Rectal smooth muscle tissue (tissue), 1 donor: Measurements from ENCODE around the gene GCSH.

Experiments used
- H3K27ac ChIP-seq: one replicate; pipeline ENCODE4 v1.7.0; 2013; ENCODE audit warnings: low read depth, low read length, inconsistent platforms
- H3K27me3 ChIP-seq: one replicate; pipeline ENCODE4 v1.7.0; 2013; ENCODE audit warnings: low read length; ENCODE audit not compliant: control insufficient read depth, insufficient read depth
- H3K36me3 ChIP-seq: one replicate; pipeline ENCODE4 v1.7.0; 2013; ENCODE audit warnings: low read length; ENCODE audit not compliant: control insufficient read depth, insufficient read depth
- H3K4me1 ChIP-seq: one replicate; pipeline ENCODE4 v1.7.0; 2013; ENCODE audit warnings: low read length; ENCODE audit not compliant: control insufficient read depth, insufficient read depth
- H3K4me3 ChIP-seq: one replicate; pipeline ENCODE4 v1.7.0; 2013; ENCODE audit warnings: low read length
- H3K9ac ChIP-seq: one replicate; pipeline ENCODE4 v1.7.0; 2013; ENCODE audit warnings: low read length

The GCSH gene

DNA sequence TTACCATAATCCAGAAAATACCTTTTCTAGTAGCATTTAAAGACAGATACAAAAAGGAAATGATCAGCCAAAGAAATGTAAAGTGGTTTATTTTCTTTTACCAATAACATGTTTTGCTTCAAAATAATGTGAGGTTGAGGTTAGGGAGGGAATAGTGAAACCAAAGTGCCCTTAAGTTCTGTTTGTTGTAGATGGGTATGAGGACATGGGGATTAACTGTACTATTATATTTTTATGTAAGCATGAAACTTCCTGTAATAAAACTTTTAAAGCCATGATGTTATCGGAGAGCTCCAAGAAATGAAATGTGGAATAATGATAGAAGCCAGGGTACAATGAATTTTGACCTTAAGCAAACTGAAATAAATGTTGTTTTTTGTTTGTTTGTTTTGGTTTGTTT, 29.0 kb downstream of the GCSH start:
- Histone ChIP-seq H3K4me1 (no peaks in the 10 kb centered on the region), H3K4me3 (no peak overlapping the region), H3K27ac (no peak overlapping the region), H3K36me3 (no peaks in the 10 kb centered on the region), H3K27me3 (no peaks in the 10 kb centered on the region), H3K9ac (no peak overlapping the region)

DNA sequence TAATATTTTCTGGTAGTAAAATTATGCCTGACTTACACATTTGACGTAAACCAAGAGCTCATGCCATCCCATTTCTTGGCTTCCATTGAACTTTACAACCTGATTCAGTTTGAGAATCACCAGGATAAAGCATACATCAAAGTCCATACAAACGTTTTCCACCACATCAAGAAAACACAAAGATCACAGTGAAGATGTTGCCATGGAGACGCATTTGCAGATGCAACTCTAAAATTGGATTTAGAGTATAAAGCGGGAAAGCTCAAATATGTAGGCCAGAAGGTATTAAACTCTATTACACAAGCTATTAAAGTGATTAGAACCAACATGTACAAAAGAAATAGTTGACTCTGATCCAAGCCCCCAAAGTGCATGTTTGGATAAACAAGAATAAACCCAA, 29.5 kb downstream of the GCSH start:
- Histone ChIP-seq H3K27ac (no peak overlapping the region), H3K27me3 (no peaks in the 10 kb centered on the region), H3K4me3 (no peak overlapping the region), H3K36me3 (no peaks in the 10 kb centered on the region), H3K4me1 (no peaks in the 10 kb centered on the region), H3K9ac (no peak overlapping the region)

DNA sequence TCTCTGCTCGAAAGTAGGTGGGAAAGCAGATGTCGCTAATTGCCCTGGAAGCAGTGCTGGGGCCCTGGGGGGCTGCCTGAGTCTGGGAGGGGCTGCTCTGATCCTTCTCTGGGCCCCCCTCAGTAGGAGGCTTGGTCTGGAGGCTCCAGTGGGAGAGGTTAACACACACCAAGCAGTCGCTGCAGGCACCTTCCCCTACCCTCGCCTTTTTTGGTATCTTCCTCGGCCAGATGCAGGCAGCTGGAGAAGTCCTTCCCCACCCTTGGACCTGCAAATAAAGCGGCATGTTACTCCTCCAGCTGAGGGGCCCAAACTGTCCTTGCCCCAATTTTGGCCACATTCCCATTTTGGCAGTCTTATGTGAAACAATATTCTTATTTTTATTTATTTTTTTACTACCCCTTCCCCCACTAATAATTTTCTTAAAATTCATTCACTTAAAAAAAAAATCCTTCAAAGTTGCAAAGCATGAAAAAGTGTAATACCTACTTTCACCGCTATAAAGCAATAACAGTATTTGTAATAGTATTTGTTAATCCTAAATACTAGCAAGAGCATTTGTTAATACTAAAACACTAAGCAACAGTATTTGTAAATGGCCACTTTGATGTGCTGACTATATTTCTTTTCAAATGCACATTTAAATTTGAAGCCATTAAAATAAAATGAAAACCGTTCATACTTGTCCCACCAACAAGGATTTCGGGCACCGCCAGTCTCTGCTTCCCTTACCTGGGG, 34.2 kb downstream of the GCSH start:
- Histone ChIP-seq H3K27me3 (no peaks in the 10 kb centered on the region), H3K4me1 (no peaks in the 10 kb centered on the region), H3K4me3 (no peak overlapping the region), H3K36me3 (no peaks in the 10 kb centered on the region), H3K27ac (no peak overlapping the region), H3K9ac (no peak overlapping the region)

DNA sequence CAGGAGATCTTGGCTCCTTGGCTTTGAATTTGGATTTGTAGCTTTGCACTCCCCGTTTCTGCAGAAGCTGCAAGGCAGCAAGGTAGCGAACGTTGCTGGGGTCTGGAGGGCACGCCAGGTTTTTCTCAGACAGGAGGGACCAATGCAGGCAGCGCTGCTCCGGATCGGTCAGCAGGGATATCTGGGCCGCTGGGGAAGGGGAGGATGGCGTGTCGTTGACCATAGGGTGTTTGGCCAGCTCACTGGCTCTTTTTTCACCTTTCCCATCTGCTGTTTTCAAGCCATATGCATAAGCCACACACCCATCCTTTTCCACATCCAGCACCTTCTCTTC, 34.9 kb downstream of the GCSH start:
- Histone ChIP-seq H3K9ac (no peak overlapping the region), H3K36me3 (no peaks in the 10 kb centered on the region), H3K4me3 (no peak overlapping the region), H3K4me1 (no peaks in the 10 kb centered on the region), H3K27ac (no peak overlapping the region), H3K27me3 (no peaks in the 10 kb centered on the region)

DNA sequence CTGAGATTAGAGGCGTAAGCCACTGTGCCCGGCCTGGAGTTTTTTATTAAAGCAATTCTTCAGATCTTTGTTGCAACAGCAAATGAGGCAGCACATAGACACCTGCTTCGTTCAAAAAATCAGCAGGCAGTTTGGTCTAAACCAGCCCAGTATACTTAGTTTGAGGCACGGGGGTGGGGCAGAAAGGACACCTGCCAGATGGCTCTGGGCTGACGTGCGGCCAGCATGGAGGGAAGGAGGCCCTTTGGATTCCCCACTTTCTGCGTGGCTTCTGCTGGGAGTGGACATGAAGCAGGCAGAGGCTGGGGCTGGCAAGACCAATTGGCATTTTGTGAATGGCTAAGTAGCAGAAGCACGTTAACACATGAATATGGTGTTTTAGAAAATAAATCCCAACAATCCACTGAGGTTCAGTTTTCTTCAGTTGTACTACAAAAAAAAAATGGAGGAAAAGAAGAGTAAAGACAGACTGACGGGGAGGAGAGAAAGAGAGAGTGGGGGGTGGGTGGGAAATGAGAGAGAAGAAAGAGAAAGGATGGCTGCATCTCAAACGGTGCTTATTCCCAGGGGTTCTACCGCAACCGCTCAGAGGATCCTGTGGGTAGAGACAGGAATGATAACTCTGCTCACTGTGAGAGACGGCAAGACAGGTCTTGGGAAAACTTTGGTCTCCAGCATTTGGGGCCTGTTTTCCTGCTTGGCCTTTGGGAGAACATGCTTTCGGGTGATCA, 35.5 kb downstream of the GCSH start:
- Histone ChIP-seq H3K4me1 (no peaks in the 10 kb centered on the region), H3K36me3 (no peaks in the 10 kb centered on the region), H3K27ac (no peak overlapping the region), H3K9ac (no peak overlapping the region), H3K27me3 (no peaks in the 10 kb centered on the region), H3K4me3 (no peak overlapping the region)

DNA sequence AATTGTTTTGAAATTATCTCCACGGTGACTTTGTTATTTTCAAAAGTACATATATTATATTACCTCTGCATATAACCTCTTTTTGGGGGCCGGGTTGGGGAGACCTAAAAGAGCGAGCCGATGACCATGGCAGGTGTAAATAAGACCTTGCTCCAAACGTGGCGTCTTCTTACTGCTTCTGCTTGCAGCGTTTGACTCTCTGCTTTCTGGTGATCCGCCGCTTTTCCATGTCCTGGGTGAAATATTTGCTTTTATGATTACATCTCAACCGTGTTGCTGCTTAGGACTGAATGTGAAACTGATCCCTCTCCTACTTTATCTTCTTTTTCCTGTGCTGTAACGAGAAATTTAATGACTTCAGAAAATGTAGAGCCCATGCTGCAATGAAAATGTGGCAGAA, 42.4 kb downstream of the GCSH start:
- no peak overlapping the region for H3K4me3 ChIP-seq
- no peak overlapping the region for H3K27ac ChIP-seq
- H3K36me3 ChIP-seq: no peaks in the 10 kb centered on the region
- H3K4me1 ChIP-seq: no peaks in the 10 kb centered on the region
- H3K27me3 ChIP-seq: no peaks in the 10 kb centered on the region
- H3K9ac ChIP-seq: no peak overlapping the region

DNA sequence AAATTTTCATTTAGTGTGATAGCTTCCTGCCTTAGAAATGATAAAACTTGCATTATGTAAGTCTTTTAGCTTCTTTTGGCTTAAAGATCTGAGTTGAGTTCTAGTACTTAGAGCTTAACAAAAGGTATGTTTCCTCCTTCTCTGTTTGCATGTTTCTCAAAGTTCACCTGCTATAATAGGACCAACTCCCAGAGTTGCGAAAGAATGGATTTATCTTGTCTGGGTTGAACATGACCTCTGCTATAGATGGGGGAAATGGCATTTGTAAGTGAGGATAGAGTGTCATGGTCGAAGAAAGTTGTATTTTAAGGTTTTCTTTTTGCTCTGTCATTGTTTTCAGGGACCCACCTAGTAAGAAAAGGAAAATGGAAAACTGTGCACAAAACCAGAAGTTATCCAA, 53.4 kb downstream of the GCSH start:
- Histone ChIP-seq H3K9ac (no peak overlapping the region), H3K27ac (no peak overlapping the region), H3K4me3 (no peak overlapping the region), H3K4me1 (no peaks in the 10 kb centered on the region), H3K36me3 (peaks cover 13% of the 10 kb centered on the region), H3K27me3 (no peaks in the 10 kb centered on the region)

DNA sequence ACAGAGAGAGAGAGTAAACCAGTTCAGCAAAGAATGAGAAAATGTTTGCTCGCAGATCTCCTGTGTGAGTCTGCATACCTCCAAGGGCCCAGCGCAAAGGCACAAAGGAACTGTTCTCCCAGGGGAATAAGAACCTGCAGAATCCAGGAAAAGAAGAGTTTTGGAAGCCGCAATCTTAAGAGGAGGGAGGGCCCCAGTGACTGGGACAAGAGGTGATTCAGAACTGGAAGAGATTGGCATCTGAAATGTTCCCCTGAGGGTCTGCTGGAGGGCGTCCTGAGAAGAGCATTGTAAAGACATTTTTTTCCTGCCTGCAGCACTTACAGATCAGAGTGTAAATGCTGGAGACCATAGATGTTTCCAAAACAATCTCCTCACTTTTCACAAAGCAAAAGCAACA, 54.5 kb downstream of the GCSH start:
- Histone ChIP-seq H3K4me3 (no peak overlapping the region), H3K27me3 (no peaks in the 10 kb centered on the region), H3K36me3 (peaks cover 13% of the 10 kb centered on the region), H3K9ac (no peak overlapping the region), H3K4me1 (peaks cover 6% of the 10 kb centered on the region), H3K27ac (no peak overlapping the region)

DNA sequence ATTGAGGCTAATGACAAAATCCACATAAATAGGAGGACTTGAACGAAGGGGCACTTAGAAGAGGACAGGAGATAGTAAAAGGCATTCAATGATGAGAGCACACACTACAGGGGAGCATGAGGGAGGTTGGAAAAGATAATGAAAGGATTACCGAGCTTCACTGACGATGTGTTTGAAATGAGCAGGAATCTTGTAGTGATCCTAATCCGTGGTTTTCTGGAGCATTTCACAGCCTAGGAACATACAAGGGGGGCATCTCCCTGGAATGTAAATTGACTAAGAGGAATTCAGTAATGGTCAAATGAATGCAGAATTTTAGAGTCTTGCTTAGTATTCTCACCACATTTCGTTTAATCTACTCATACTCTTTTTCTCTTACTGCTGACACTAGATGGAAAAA, 55.4 kb downstream of the GCSH start:
- Histone ChIP-seq H3K36me3 (peaks cover 13% of the 10 kb centered on the region), H3K27me3 (no peaks in the 10 kb centered on the region), H3K9ac (no peak overlapping the region), H3K4me1 (peaks cover 10% of the 10 kb centered on the region), H3K4me3 (no peak overlapping the region), H3K27ac (no peak overlapping the region)

DNA sequence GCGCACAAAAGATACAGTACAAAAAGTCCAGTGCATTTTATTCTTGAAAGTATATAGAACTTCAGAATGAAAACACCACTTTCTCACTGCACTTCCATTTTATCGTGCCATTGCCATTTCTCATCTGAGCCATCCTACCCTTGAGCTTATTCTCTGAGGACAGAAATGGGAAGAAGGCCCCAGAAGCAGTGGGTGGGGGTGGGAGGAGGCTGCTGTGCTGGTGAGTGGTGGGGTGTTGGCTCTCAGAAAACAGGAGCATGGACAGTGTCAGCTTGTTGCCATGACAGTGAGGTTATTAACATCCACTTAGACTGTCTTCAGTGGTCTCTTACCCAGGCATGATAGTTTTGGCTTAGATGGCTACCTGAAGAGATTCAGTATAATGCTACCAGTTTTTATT, 56.1 kb downstream of the GCSH start:
- no peak overlapping the region for H3K9ac ChIP-seq
- H3K27me3 ChIP-seq: no peaks in the 10 kb centered on the region
- H3K27ac ChIP-seq: no peak overlapping the region
- peaks cover 10% of the 10 kb centered on the region for H3K4me1 ChIP-seq
- H3K36me3 ChIP-seq: peaks cover 13% of the 10 kb centered on the region
- no peak overlapping the region for H3K4me3 ChIP-seq

DNA sequence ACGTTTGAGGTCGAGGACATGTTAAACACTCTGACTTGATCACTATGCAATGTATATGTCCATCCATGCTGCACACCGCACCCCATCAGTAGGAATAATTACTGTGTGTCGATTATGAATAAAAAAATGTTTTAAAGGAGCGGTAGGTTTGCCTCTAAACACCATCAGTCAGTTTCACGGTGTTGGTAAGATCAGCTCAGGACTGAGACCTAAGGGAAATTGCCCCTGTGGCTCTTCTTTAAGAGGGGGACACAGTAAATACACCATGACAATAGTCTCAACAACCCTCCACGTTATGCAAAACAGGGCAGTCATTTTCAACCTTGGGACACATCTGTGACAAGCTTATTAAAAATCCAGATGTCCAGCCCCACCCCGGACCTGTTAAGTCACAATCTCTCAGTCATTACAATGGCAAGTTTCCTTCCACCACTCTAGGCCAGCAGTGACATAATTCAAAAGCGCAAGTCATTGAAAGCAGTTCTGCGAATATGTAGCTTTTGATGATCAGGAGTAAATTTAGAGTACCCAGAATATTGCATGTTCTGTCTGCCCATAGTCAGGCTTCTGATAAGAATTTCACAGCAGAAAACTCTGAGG, 59.3 kb downstream of the GCSH start:
- H3K4me3 ChIP-seq: peak overlapping the region; percentile 78
- peak overlapping the region; percentile 65 for H3K9ac ChIP-seq
- H3K36me3 ChIP-seq: no peaks in the 10 kb centered on the region
- H3K27me3 ChIP-seq: no peaks in the 10 kb centered on the region
- H3K27ac ChIP-seq: no peak overlapping the region
- peaks cover 10% of the 10 kb centered on the region for H3K4me1 ChIP-seq

DNA sequence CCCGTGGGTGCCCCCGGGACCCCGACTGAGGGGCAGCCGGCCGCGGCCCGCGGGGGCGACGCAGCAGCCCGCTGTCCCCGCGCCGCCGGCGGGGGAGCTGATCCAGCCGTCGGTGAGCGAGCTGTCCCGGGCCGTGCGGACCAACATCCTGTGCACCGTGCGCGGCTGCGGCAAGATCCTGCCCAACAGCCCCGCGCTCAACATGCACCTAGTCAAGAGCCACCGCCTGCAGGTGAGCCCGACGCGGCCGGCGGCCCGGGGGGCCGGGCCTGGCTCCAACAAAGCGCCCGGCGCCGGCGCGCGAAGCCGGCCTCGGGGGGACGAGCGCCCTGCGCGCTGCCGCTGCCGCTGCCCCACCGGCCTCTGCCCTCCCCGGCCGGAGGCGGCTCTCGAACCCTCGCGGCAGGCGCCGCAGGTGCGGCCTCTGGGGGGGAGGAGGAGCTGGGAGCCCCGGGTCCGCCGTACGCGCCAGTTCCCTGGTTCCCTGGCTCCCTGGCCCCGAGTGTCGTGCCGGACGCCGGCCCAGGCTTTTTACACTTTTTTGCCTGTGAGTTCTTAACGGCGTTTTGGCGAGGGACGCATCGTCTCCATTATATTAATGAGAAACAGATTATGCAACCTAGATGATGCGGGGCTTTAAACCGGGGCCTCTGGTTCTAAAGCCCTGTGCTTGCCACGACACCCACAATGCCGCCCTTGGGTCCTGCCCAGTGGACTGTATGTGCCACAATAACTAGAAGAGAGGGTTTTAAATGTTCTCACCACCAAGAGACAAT, 60.0 kb downstream of the GCSH start:
- Histone ChIP-seq H3K27ac (no peak overlapping the region), H3K9ac (peak overlapping the region; percentile 65), H3K4me3 (peak overlapping the region; percentile 78), H3K4me1 (peaks cover 10% of the 10 kb centered on the region), H3K27me3 (no peaks in the 10 kb centered on the region), H3K36me3 (no peaks in the 10 kb centered on the region)
